Endothelial cell of umbilical vein (primary cell): ENCODE measurements around the gene WFIKKN1. TPM values are rescaled to one million over a fixed set of nuclear protein-coding genes. Genes with fewer than 3 reads are reported as not detected.

Experiments
- BruUV-seq: library from RNA; stranded (reverse); fragments of 400-500 nt; replicated peaks from 2 replicates; lab custom pipeline; 2021; lab: Mats Ljungman, UMichigan
- CTCF ChIA-PET: fragments of 300-600, 350-600 bp; sonication (Branson Sonifier 250); formaldehyde crosslinking; loops from one replicate; lab custom pipeline; 2021; ENCODE audit warnings: antibody characterized with exemption, inconsistent platforms; lab: Charles Lee
- POLR2A ChIA-PET: fragments of 300-600, 350-600 bp; sonication (Branson Sonifier 250); formaldehyde crosslinking; loops from one replicate; lab custom pipeline; 2021; ENCODE audit warnings: antibody characterized with exemption, inconsistent platforms; lab: Charles Lee
- DNase-seq: peaks from one replicate; pipeline ENCODE4 v3.0.0-alpha.2; 2011; ENCODE audit warnings: low read depth, low spot score
- FAIRE-seq: peaks from 2 replicates; lab custom pipeline; 2011; peaks lifted over from hg19 to GRCh38; lab: Jason Lieb, UNC
- H2AFZ ChIP-seq: 2 replicates; pipeline ENCODE4 v1.6.0; 2012; ENCODE audit warnings: low read depth, low read length, control low read depth, inconsistent platforms
- H3K27ac ChIP-seq: 2 replicates; pipeline ENCODE4 v1.5.1; 2011; ENCODE audit warnings: low read depth, mild to moderate bottlenecking, control low read depth, low read length, moderate library complexity; ENCODE audit not compliant: insufficient read depth
- H3K27me3 ChIP-seq, 2 experiments: 2 replicates each; pipeline versions ENCODE4 v1.6.0 to v1.6.1; 2011; ENCODE audit warnings: low read length in 2 of 2, mixed read lengths in 1 of 2; ENCODE audit not compliant: control insufficient read depth in 2 of 2, insufficient read depth in 2 of 2
- H3K36me3 ChIP-seq, 2 experiments: 2 replicates in 1 of 2; 3 replicates in 1 of 2; pipeline ENCODE4 v1.5.1; 2011; ENCODE audit warnings: low read length in 2 of 2, mild to moderate bottlenecking in 1 of 2, moderate library complexity in 1 of 2; ENCODE audit not compliant: control insufficient read depth in 2 of 2, insufficient read depth in 2 of 2; ENCODE audit errors: extremely low read depth in 1 of 2
- H3K4me1 ChIP-seq: 3 replicates; pipeline ENCODE4 v1.5.1; 2011; ENCODE audit warnings: mild to moderate bottlenecking, low read length; ENCODE audit not compliant: control insufficient read depth, insufficient read depth; ENCODE audit errors: extremely low read depth
- H3K4me2 ChIP-seq: 2 replicates; pipeline ENCODE4 v1.6.1; 2011; ENCODE audit warnings: low read length, control low read depth, mixed read lengths; ENCODE audit not compliant: insufficient read depth
- H3K4me3 ChIP-seq, 3 experiments: fragments of 200-600 bp in 1 of 3; sonication (generic), shearing (Covaris generic) in 1 of 3; replicated peaks in 1 of 3; 2 replicates each; pipeline ENCODE4 v1.5.1; 2011 to 2016; ENCODE audit warnings: control low read depth in 3 of 3, low read length in 3 of 3, mild to moderate bottlenecking in 2 of 3, inconsistent platforms in 1 of 3, low read depth in 1 of 3, moderate library complexity in 1 of 3; ENCODE audit not compliant: insufficient read depth in 1 of 3
- H3K79me2 ChIP-seq: 2 replicates; pipeline ENCODE4 v1.6.0; 2012; ENCODE audit warnings: low read length, inconsistent platforms; ENCODE audit not compliant: control insufficient read depth, insufficient read depth
- H3K9ac ChIP-seq: replicated peaks from 2 replicates; pipeline ENCODE3; 2011; ENCODE audit warnings: low read length, control low read depth; ENCODE audit not compliant: insufficient read depth; ENCODE audit errors: extremely low read depth
- H3K9me1 ChIP-seq: replicated peaks from 3 replicates; pipeline ENCODE4 v1.6.0; 2011; ENCODE audit warnings: mild to moderate bottlenecking, low read length; ENCODE audit not compliant: control insufficient read depth, insufficient read depth; ENCODE audit errors: extremely low read depth
- H3K9me3 ChIP-seq: replicated peaks from 2 replicates; pipeline ENCODE4 v1.5.1; 2012; ENCODE audit warnings: low read length, inconsistent platforms; ENCODE audit not compliant: control insufficient read depth, insufficient read depth
- H4K20me1 ChIP-seq: replicated peaks from 2 replicates; pipeline ENCODE3; 2011; ENCODE audit warnings: mild to moderate bottlenecking, low read length; ENCODE audit not compliant: control insufficient read depth, insufficient read depth; ENCODE audit errors: extremely low read depth
- EZH2 ChIP-seq: IDR thresholded peaks from 2 replicates; pipeline ENCODE4 v1.6.1; 2012; ENCODE audit warnings: borderline replicate concordance, low read depth, mild to moderate bottlenecking, moderate library complexity, low read length, inconsistent platforms; ENCODE audit not compliant: severe bottlenecking
- FOS ChIP-seq: IDR thresholded peaks from 2 replicates; pipeline ENCODE4 v1.6.1; 2011; ENCODE audit warnings: mild to moderate bottlenecking, low read length, moderate library complexity, borderline replicate concordance; ENCODE audit not compliant: insufficient read depth
- GATA2 ChIP-seq: IDR thresholded peaks from 2 replicates; pipeline ENCODE4 v1.7.0; 2011; ENCODE audit warnings: low read depth, mild to moderate bottlenecking, moderate library complexity, mixed read lengths, low read length; ENCODE audit not compliant: insufficient read length, insufficient read depth
- JUN ChIP-seq: IDR thresholded peaks from 2 replicates; pipeline ENCODE4 v1.6.1; 2011; ENCODE audit warnings: borderline replicate concordance, low read depth; ENCODE audit not compliant: insufficient read length, insufficient read depth
- MYC ChIP-seq: IDR thresholded peaks from one replicate; pipeline ENCODE4 v1.6.1; 2011; ENCODE audit warnings: mild to moderate bottlenecking, low read depth, low read length
- POLR2A ChIP-seq: IDR thresholded peaks from 2 replicates; pipeline ENCODE4 v1.6.1; 2012; ENCODE audit warnings: low read depth, mild to moderate bottlenecking, control low read depth, low read length
- POLR2AphosphoS5 ChIP-seq: IDR thresholded peaks from 2 replicates; pipeline ENCODE4 v1.6.1; 2012; ENCODE audit warnings: low read depth, mild to moderate bottlenecking, control low read depth, low read length, moderate library complexity; ENCODE audit not compliant: insufficient read depth
- dilution Hi-C: fragments of 300-500 bp; cut with MboI; formaldehyde crosslinking; loops from one replicate; pipeline ENCODE4 v1.15.0; 2019; ENCODE audit warnings: low sequenced_read_pairs; ENCODE audit not compliant: extremely low pct_ligation_motif_present
- intact Hi-C: fragments of 100-400 bp; cut with micrococcal nuclease; formaldehyde crosslinking; loops from one replicate; pipeline ENCODE4 v1.10.0; 2022
- polyA plus RNA-seq, 4 experiments: library from polyadenylated mRNA; depleted of rRNA in 3 of 4; stranded (reverse) in 3 of 4; unstranded in 1 of 4; fragments of >200 nt; gene quantifications; 2 replicates each; pipeline versions ENCODE4 v1.2.1 to v1.2.3, GENCODE V29; 2011 to 2012; ENCODE audit warnings: missing spikeins in 1 of 4
- total RNA-seq: library from RNA; stranded (reverse); gene quantifications from 2 replicates; pipeline ENCODE4 v1.2.3, GENCODE V29; 2021
- TF ChIP-seq, protein P1 (sequence below): IDR thresholded peaks from 2 replicates; pipeline ENCODE4 v1.6.1; 2011; ENCODE audit not compliant: insufficient read depth, insufficient read length
- TF ChIP-seq, protein P2 (sequence below), 2 donors: IDR thresholded peaks; 1 replicate in 1 of 2; 2 replicates in 1 of 2; pipeline ENCODE4 v1.5.1; 2011; ENCODE audit warnings: low read length in 2 of 2, mild to moderate bottlenecking in 2 of 2, moderate library complexity in 2 of 2, control low read depth in 1 of 2, inconsistent platforms in 1 of 2, low read depth in 1 of 2; ENCODE audit not compliant: insufficient read depth in 1 of 2; ENCODE audit errors: extremely low read depth in 1 of 2

The WFIKKN1 gene
- total and polyA plus RNA-seq, 2 donors (not counting 3 experiments of a cell fraction or from before 2014, with no cell fraction given): 0.06 to 0.40 TPM

DNA sequence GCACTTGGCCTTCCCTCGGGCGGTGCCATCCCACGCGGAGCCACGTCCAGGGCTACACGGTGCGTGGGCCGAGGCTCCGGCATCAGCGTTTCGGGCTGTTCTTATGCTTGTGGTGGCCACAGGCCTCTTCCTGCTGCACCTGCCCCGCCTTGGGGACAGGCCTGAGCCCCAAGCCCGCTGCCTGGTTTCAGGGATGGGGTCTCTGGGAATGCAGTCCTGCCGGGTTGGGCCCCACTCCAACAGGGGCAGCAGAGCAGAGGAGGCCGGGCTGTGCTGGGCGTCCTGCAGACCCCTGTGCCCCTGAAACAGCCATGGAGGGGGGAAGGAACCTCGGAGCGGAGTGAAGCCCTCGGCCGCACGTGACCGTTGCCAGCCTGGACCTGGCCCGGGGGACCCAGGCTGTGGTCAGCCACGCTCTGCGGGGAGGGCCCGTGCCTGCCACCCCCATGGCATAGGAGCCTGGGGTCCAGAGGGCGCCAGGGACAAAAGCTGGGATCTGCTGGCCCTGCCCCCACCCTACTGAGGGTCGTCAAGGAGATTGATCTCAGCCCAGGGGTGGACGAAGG lies 453 bp upstream of the WFIKKN1 start:
- TF ChIP-seq EZH2 (no peak), POLR2AphosphoS5 (no peak), JUN (no peak), MYC (no peak), GATA2 (no peak), POLR2A (no peak), FOS (no peak)
- TF ChIP-seq, protein P1, sequence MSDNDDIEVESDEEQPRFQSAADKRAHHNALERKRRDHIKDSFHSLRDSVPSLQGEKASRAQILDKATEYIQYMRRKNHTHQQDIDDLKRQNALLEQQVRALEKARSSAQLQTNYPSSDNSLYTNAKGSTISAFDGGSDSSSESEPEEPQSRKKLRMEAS: no peak
- TF ChIP-seq, protein P2, sequence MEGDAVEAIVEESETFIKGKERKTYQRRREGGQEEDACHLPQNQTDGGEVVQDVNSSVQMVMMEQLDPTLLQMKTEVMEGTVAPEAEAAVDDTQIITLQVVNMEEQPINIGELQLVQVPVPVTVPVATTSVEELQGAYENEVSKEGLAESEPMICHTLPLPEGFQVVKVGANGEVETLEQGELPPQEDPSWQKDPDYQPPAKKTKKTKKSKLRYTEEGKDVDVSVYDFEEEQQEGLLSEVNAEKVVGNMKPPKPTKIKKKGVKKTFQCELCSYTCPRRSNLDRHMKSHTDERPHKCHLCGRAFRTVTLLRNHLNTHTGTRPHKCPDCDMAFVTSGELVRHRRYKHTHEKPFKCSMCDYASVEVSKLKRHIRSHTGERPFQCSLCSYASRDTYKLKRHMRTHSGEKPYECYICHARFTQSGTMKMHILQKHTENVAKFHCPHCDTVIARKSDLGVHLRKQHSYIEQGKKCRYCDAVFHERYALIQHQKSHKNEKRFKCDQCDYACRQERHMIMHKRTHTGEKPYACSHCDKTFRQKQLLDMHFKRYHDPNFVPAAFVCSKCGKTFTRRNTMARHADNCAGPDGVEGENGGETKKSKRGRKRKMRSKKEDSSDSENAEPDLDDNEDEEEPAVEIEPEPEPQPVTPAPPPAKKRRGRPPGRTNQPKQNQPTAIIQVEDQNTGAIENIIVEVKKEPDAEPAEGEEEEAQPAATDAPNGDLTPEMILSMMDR (IDR thresholded peaks at IDR 0.05; ENCODE audit: extremely low read depth in 1 of 2, insufficient read depth in 1 of 2, low read depth in 1 of 2, low read length in 2 of 2): no peak
- H3K27ac ChIP-seq: no peak overlapping the region
- DNase-seq: no peak
- no peaks in the 10 kb centered on the region for H4K20me1 ChIP-seq
- POLR2A ChIA-PET: no interaction called here
- H2AFZ ChIP-seq: no peak overlapping the region
- H3K9me1 ChIP-seq: no peaks in the 10 kb centered on the region
- H3K4me1 ChIP-seq: peaks cover 6% of the 10 kb centered on the region
- H3K79me2 ChIP-seq: peaks cover 6% of the 10 kb centered on the region
- no peak for FAIRE-seq
- H3K4me2 ChIP-seq: no peak overlapping the region
- CTCF ChIA-PET: no interaction called here
- H3K9ac ChIP-seq: no peak overlapping the region
- no TSS peak for BruUV-seq
- H3K4me3 ChIP-seq: no peak overlapping the region
- dilution Hi-C loops: no loop called here
- H3K9me3 ChIP-seq: no peaks in the 10 kb centered on the region
- H3K36me3 ChIP-seq: peaks cover 0 to 5% of the 10 kb centered on the region in 2 experiments
- intact Hi-C loops: no loop called here
- no peaks in the 10 kb centered on the region for H3K27me3 ChIP-seq
